Measurements from ENCODE around the gene CDO1.
A peak's percentile ranks its signal among the peaks of the same experiment; 100 is the strongest.

- no peak; the same call in 1 of the 2 replicates for TF ChIP-seq E2F1 (CRISPR knock-in tag; IDR thresholded peaks at IDR 0.05)
- no peak for TF ChIP-seq ZNF212 (CRISPR knock-in tag; IDR thresholded peaks at IDR 0.05)
- TF ChIP-seq MAX (CRISPR knock-in tag; IDR thresholded peaks at IDR 0.05), result peak; percentile 84
- TF ChIP-seq MXD1 (CRISPR knock-in tag; IDR thresholded peaks at IDR 0.05; ENCODE audit: borderline replicate concordance, poor library complexity, severe bottlenecking), result no peak
- no peak for TF ChIP-seq ATF4 (CRISPR knock-in tag; IDR thresholded peaks at IDR 0.05)
- no peak for TF ChIP-seq ZNF449 (CRISPR knock-in tag; IDR thresholded peaks at IDR 0.05)
- TF ChIP-seq HMBOX1 (IDR thresholded peaks at IDR 0.05), result no peak
- peak; percentile 94 for TF ChIP-seq MYC (IDR thresholded peaks at IDR 0.05; ENCODE audit: low read depth, low read length)
- no peak; the same call in 1 of the 2 replicates for TF ChIP-seq MYC (CRISPR knock-in tag; IDR thresholded peaks at IDR 0.05; ENCODE audit: borderline replicate concordance, low read depth)
- TF ChIP-seq SIX5 (IDR thresholded peaks at IDR 0.05; ENCODE audit: borderline replicate concordance in 1 of 2, insufficient read depth in 1 of 2, low read depth in 1 of 2, low read length in 2 of 2), result no peak
- TF ChIP-seq TEAD1 (CRISPR knock-in tag; IDR thresholded peaks at IDR 0.05), result 0 out of 4 replicates have a peak, but pooled peaks of 1 of the 2 experiments have one; percentile 15
- TF ChIP-seq MYNN (IDR thresholded peaks at IDR 0.05), result peak; percentile 50; the same call in 1 of the 2 replicates
- no peak for TF ChIP-seq MYNN (CRISPR knock-in tag; IDR thresholded peaks at IDR 0.05)
Observed at GRCh38 chr5:115841382-115842088, 25.1 kb upstream of the CDO1 start, which contains the start of the genes AP3S1 and ATG12.
